Measurements from ENCODE around the gene PALLD.

Gene PALLD

DNA sequence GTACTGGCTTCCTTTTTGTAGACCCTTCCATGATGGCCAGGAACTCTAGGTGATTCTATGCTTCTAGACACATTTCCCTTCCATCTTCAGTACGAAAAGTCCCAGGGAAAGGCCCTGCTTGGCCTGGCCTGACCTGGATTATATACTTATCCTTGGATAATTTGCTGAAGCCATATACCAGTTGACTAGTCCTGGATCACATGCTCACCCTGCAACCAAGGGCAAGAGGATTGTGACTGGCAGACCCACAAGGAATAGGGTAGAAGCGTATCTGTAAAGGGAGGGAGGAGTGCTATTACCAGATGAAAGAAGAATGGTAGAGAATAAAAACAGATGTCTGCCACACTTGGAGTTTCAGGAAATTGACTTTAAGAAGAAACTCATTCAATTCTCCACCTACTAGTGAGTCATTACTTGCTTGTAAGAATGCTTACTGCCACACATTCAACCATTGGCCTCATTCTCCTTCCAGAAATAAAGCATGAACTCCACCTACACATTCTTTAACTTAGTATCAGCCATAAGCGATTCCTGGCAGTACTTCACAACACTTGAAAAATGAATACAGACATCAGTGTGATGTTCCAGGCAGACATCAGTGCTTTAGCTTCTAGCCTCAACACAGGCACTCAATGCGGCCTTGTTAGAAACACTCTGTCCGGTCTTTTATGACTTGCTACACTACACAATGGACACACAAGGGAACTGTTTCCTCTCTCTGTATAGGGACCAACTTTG is 371.4 kb downstream of the PALLD start:
- no peaks in the 10 kb centered on the region for H4K20me1 ChIP-seq
- H3K9me3 ChIP-seq (replicated peaks in 1 of 11) = no peaks in the 10 kb centered on the region
- H3K27me3 ChIP-seq = peaks cover 0 to 6% (median 0%) of the 10 kb centered on the region in 11 experiments; a peak in 1 of 22 replicates
- no peak overlapping the region for H3K9ac ChIP-seq
- peaks cover 0 to 5% (median 0%) of the 10 kb centered on the region in 11 experiments; a peak in 1 of 22 replicates for H3K36me3 ChIP-seq
- no peak overlapping the region for H3K4me3 ChIP-seq
- H3K4me2 ChIP-seq = peak overlapping the region in 3 of 11 experiments; percentile 10 to 45 (median 25); a peak in 5 of 22 replicates
- H3K4me1 ChIP-seq = peaks cover 0 to 10% (median 0%) of the 10 kb centered on the region in 10 experiments; a peak in 6 of 20 replicates
- no peak for TF ChIP-seq Cebpa-rat (IDR thresholded peaks at IDR 0.05)
- no peak overlapping the region for H3K27ac ChIP-seq

DNA sequence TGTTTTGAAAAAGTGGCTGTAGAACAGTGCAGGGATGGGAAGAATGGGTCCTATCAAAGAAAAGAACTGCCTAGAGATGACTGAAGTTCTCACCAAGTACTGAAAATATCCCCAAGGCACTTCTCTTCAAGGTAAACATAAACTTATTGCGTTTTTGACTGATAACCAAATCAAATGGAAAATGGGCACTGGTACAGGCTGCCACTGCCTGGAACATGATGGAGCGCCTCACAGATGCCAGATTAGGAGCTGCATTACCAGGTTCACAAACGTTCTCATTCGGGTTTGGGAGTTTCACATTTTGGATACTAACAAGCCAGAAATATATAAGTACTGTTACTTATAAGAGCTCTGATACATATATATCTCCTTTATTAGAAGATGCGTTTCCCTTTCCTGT is 371.9 kb downstream of the PALLD start:
- Histone ChIP-seq H4K20me1 (no peaks in the 10 kb centered on the region), H3K9me3 (replicated peaks in 1 of 11) (no peaks in the 10 kb centered on the region), H3K9ac (no peak overlapping the region), H3K4me2 (peak overlapping the region in 2 of 11 experiments; percentile 25 to 45; a peak in 3 of 22 replicates), H3K4me3 (no peak overlapping the region), H3K4me1 (peaks cover 0 to 10% (median 0%) of the 10 kb centered on the region in 10 experiments; a peak in 6 of 20 replicates), H3K27ac (no peak overlapping the region), H3K27me3 (peaks cover 0 to 6% (median 0%) of the 10 kb centered on the region in 11 experiments; a peak in 1 of 22 replicates), H3K36me3 (peaks cover 0 to 5% (median 0%) of the 10 kb centered on the region in 11 experiments; a peak in 1 of 22 replicates)
- TF ChIP-seq Cebpa-rat (IDR thresholded peaks at IDR 0.05) = no peak

DNA sequence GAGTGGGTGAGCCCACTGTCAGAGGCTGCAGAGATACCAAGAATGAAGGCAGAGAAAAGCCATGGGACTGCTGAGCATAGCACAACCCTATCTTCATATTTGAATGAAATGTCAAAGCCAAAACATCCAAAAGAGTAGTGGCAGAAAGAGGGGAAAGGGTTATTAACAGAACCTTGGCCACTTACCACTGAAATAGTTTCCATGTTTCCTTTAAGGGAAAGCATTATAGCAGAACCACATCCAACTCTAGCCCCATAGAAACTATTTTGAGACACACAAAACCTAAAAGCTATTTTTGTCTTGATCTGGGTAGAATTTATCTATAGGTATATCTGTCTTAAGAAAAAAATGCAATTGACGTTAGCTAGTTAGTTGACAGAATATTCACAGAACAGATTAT is 373.2 kb downstream of the PALLD start:
- peaks cover 0 to 10% (median 0%) of the 10 kb centered on the region in 10 experiments; a peak in 6 of 20 replicates for H3K4me1 ChIP-seq
- no peak overlapping the region for H3K27ac ChIP-seq
- no peak for TF ChIP-seq Cebpa-rat (IDR thresholded peaks at IDR 0.05)
- no peaks in the 10 kb centered on the region for H4K20me1 ChIP-seq
- peaks cover 0 to 5% (median 0%) of the 10 kb centered on the region in 11 experiments; a peak in 1 of 22 replicates for H3K36me3 ChIP-seq
- no peak overlapping the region for H3K4me2 ChIP-seq
- H3K4me3 ChIP-seq = no peak overlapping the region
- no peak overlapping the region for H3K9ac ChIP-seq
- H3K9me3 ChIP-seq (replicated peaks in 1 of 11) = no peaks in the 10 kb centered on the region
- H3K27me3 ChIP-seq = peaks cover 0 to 6% (median 0%) of the 10 kb centered on the region in 11 experiments; a peak in 1 of 22 replicates

DNA sequence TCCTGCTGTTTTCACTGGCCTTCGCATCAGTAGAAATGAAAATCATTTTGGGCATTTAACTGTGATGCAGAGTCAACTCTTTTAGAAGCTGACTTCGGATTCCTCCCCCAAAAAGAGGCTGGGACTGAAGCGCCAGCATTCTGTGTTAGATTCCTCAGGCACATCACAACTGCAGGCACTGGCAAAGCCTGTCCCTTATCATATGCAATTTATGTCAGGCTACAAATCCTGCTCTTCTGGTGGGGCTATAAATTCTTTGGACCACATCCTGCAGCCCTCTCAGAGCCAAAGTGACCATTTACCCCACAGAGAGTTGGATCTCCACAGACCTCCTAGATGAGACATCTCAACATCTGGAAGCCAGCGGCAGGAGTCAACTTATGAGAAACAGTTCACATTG is 374.8 kb downstream of the PALLD start:
- H3K4me3 ChIP-seq = no peak overlapping the region
- H3K36me3 ChIP-seq = peaks cover 0 to 5% (median 0%) of the 10 kb centered on the region in 11 experiments; a peak in 1 of 22 replicates
- H3K27ac ChIP-seq = no peak overlapping the region
- peaks cover 0 to 10% (median 0%) of the 10 kb centered on the region in 10 experiments; a peak in 6 of 20 replicates for H3K4me1 ChIP-seq
- H4K20me1 ChIP-seq = 0 out of 22 replicates have a peak, but pooled peaks cover 0 to 7% (median 0%) of the 10 kb centered on the region in 11 experiments
- H3K27me3 ChIP-seq = peaks cover 10 to 21% (median 13%) of the 10 kb centered on the region in 11 experiments
- peaks cover 0 to 6% (median 0%) of the 10 kb centered on the region in 11 experiments; a peak in 2 of 22 replicates for H3K9me3 ChIP-seq (replicated peaks in 1 of 11)
- TF ChIP-seq Cebpa-rat (IDR thresholded peaks at IDR 0.05) = no peak
- H3K4me2 ChIP-seq = no peak overlapping the region
- H3K9ac ChIP-seq = no peak overlapping the region

DNA sequence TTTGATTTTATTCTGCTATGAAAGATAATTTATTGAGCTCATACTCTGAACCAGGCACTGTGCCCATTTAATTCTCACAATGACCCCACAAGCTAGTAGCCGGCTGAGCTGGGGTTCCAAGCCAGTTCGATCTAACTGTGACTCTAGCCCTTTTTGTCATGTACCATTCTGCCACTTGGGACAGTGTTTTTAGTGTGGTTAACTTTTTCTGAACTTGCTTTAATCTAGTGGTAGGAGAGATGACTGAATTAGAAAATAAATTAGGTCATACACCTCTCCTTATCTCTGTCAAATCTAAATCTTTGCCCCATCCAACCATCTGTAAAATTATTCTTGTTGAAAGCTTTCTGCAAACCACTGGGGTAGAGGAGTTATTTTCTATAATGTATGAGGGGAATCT is 377.2 kb downstream of the PALLD start:
- H3K27ac ChIP-seq = no peak overlapping the region
- no peak overlapping the region for H3K4me2 ChIP-seq
- TF ChIP-seq Cebpa-rat (IDR thresholded peaks at IDR 0.05) = no peak
- no peak overlapping the region for H3K4me3 ChIP-seq
- peaks cover 0 to 19% (median 14%) of the 10 kb centered on the region in 11 experiments; a peak in 20 of 22 replicates for H3K9me3 ChIP-seq (replicated peaks in 1 of 11)
- no peak overlapping the region for H3K9ac ChIP-seq
- H3K4me1 ChIP-seq = peaks cover 0 to 18% (median 7%) of the 10 kb centered on the region in 10 experiments; a peak in 11 of 20 replicates
- H3K36me3 ChIP-seq = peaks cover 0 to 11% (median 0%) of the 10 kb centered on the region in 11 experiments; a peak in 3 of 22 replicates
- H4K20me1 ChIP-seq = peaks cover 0 to 14% (median 0%) of the 10 kb centered on the region in 11 experiments; a peak in 1 of 22 replicates
- peaks cover 34 to 46% (median 38%) of the 10 kb centered on the region in 11 experiments for H3K27me3 ChIP-seq

DNA sequence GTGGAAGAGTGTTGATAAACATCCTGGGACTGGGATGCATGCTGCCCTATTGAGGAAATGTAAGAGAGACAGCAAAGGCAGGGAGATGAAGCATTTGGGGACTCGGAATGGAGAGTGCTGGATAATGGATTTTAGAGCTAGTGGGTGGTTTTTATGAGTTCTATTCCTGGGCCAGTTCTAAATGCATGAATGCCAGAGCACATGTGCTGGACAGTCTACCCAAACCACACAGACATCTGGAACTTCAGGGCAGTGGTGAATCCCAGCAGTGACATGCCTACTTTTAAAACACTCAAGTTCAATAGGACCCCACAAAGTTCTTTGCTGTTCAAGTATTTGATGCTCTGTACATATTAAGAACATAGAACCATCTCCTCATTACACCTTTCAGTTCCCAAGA is 379.3 kb downstream of the PALLD start:
- peaks cover 0 to 11% (median 0%) of the 10 kb centered on the region in 11 experiments; a peak in 3 of 22 replicates for H3K36me3 ChIP-seq
- peaks cover 0 to 38% (median 17%) of the 10 kb centered on the region in 10 experiments; a peak in 12 of 20 replicates for H3K4me1 ChIP-seq
- TF ChIP-seq Cebpa-rat (IDR thresholded peaks at IDR 0.05) = no peak
- no peak overlapping the region for H3K9ac ChIP-seq
- H4K20me1 ChIP-seq = peaks cover 0 to 17% (median 0%) of the 10 kb centered on the region in 11 experiments; a peak in 3 of 22 replicates
- H3K27ac ChIP-seq = no peak overlapping the region
- H3K27me3 ChIP-seq = peaks cover 44 to 60% (median 51%) of the 10 kb centered on the region in 11 experiments
- H3K9me3 ChIP-seq (replicated peaks in 1 of 11) = peaks cover 0 to 19% (median 14%) of the 10 kb centered on the region in 11 experiments; a peak in 20 of 22 replicates
- no peak overlapping the region for H3K4me3 ChIP-seq
- no peak overlapping the region for H3K4me2 ChIP-seq

DNA sequence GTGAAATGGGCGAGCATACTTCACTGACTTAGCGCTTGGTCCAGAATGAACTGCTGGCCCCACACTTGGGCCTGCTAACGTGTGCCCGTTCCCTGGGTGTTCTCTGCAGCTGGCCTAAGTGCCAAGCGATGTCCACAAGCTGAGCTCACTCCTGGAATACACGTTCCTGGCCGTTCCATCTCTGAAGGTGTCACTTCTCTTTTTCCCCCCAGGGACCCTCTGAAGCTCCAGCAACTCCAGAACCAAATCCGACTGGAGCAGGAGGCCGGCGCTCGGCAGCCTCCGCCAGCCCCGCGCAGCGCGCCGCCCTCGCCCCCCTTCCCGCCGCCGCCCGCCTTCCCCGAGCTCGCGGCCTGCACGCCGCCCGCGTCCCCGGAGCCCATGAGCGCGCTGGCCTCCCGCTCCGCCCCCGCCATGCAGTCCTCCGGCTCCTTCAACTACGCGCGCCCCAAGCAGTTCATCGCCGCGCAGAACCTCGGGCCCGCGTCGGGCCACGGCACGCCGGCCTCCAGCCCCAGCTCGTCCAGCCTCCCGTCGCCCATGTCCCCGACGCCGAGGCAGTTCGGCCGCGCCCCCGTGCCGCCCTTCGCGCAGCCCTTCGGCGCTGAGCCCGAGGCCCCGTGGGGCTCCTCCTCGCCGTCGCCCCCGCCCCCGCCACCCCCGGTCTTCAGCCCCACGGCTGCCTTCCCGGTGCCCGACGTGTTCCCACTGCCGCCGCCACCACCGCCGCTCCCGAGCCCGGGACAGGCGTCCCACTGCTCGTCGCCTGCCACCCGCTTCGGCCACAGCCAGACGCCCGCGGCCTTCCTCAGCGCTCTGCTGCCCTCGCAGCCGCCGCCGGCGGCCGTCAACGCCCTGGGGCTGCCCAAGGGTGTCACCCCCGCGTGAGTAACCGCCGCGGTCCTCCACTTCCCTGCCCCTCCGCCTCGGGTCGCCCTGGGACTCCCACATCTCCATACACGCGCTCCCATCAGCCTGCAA is 380.9 kb downstream of the PALLD start:
- Histone ChIP-seq H3K4me2 (peak overlapping the region; percentile 56 to 80 (median 69)), H4K20me1 (peaks cover 0 to 25% (median 0%) of the 10 kb centered on the region in 11 experiments; a peak in 4 of 22 replicates), H3K4me1 (peaks cover 0 to 51% (median 26%) of the 10 kb centered on the region in 10 experiments; a peak in 13 of 20 replicates), H3K27ac (peak overlapping the region in 2 of 11 experiments; percentile 5 to 11; a peak in 1 of 22 replicates), H3K9me3 (replicated peaks in 1 of 11) (peaks cover 0 to 19% (median 14%) of the 10 kb centered on the region in 11 experiments; a peak in 20 of 22 replicates), H3K9ac (peak overlapping the region in 6 of 11 experiments; percentile 24 to 52 (median 39); a peak in 7 of 22 replicates), H3K27me3 (peaks cover 44 to 64% (median 51%) of the 10 kb centered on the region in 11 experiments), H3K36me3 (peaks cover 0 to 17% (median 0%) of the 10 kb centered on the region in 11 experiments; a peak in 3 of 22 replicates), H3K4me3 (peak overlapping the region; percentile 40 to 66 (median 54))
- TF ChIP-seq Cebpa-rat (IDR thresholded peaks at IDR 0.05) = no peak

DNA sequence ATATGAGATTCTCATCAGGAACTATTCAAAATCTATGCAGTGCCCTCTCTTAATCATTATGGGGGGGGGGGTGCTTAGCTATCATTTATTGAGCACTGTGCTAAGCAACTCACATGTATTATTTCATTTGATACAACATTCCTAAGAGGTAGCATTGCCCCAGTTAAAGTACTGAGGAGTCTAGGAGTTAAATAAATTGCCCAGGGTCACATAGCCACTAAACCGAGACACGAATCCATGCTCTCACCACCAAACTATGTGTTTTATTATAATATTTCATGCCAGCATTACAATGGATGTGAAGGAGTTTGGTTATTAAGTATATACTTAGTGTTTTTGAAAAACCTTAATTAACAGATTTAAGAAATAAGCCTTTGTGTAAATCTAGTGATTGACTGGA is 381.8 kb downstream of the PALLD start:
- no peak overlapping the region for H3K27ac ChIP-seq
- H3K9ac ChIP-seq = no peak overlapping the region
- peak overlapping the region in 1 of 10 experiments; percentile 54; a peak in 1 of 20 replicates for H3K4me3 ChIP-seq
- H3K27me3 ChIP-seq = peaks cover 44 to 72% (median 51%) of the 10 kb centered on the region in 11 experiments
- peaks cover 0 to 25% (median 0%) of the 10 kb centered on the region in 11 experiments; a peak in 4 of 22 replicates for H4K20me1 ChIP-seq
- peaks cover 0 to 17% (median 0%) of the 10 kb centered on the region in 11 experiments; a peak in 3 of 22 replicates for H3K36me3 ChIP-seq
- H3K4me1 ChIP-seq = peaks cover 0 to 51% (median 26%) of the 10 kb centered on the region in 10 experiments; a peak in 13 of 20 replicates
- peaks cover 0 to 19% (median 14%) of the 10 kb centered on the region in 11 experiments; a peak in 20 of 22 replicates for H3K9me3 ChIP-seq (replicated peaks in 1 of 11)
- TF ChIP-seq Cebpa-rat (IDR thresholded peaks at IDR 0.05) = no peak
- H3K4me2 ChIP-seq = peak overlapping the region in 6 of 11 experiments; percentile 3 to 80 (median 78); a peak in 6 of 22 replicates

Measured in BLaER1 treated with 17β-estradiol and CSF1 and Interleukin-3, amounts not matched to agents 10 nM and 100 nM (cell line).